Dendritic cell treated with granulocyte-macrophage colony-stimulating factor and Interleukin-4, amounts not matched to agents 40 ng/mL and 50 ng/mL, for 4 days (primary cell): ENCODE measurements around the gene MST1.

Experiments
- H3K27ac Mint-ChIP-seq: one replicate; pipeline ENCODE4 v1.8.0; 2022; ENCODE audit warnings: mild to moderate bottlenecking, mixed read lengths
- H3K27me3 Mint-ChIP-seq: one replicate; pipeline ENCODE4 v1.8.0; 2022; ENCODE audit warnings: mild to moderate bottlenecking, mixed read lengths
- H3K36me3 Mint-ChIP-seq: one replicate; pipeline ENCODE4 v1.8.0; 2022; ENCODE audit warnings: low read depth, mixed read lengths
- H3K4me1 Mint-ChIP-seq: one replicate; pipeline ENCODE4 v1.8.0; 2022; ENCODE audit warnings: low read depth, mixed read lengths
- H3K4me3 Mint-ChIP-seq: one replicate; pipeline ENCODE4 v1.8.0; 2022; ENCODE audit warnings: mild to moderate bottlenecking, moderate library complexity, mixed read lengths
- H3K9me3 Mint-ChIP-seq: one replicate; pipeline ENCODE4 v1.8.0; 2022; ENCODE audit warnings: mixed read lengths
- intact Hi-C: fragments of 100-400 bp; cut with micrococcal nuclease; formaldehyde crosslinking; loops from one replicate; pipeline ENCODE4 v1.15.0; 2022

The MST1 gene

GRCh38 chr3:49657208-49657915 lies 31.9 kb downstream of the MST1 start:
- intact Hi-C loops: no loop called here
- Mint-ChIP-seq H3K9me3 (no peaks in the 10 kb centered on the region), H3K27me3 (peaks cover 6% of the 10 kb centered on the region), H3K36me3 (no peaks in the 10 kb centered on the region), H3K4me3 (no peak overlapping the region), H3K27ac (no peak overlapping the region), H3K4me1 (peaks cover 5% of the 10 kb centered on the region)

- no peak overlapping the region for H3K27ac Mint-ChIP-seq
- no peaks in the 10 kb centered on the region for H3K36me3 Mint-ChIP-seq
- intact Hi-C loops: no loop called here
- H3K4me3 Mint-ChIP-seq: no peak overlapping the region
- no peaks in the 10 kb centered on the region for H3K9me3 Mint-ChIP-seq
- peaks cover 5% of the 10 kb centered on the region for H3K4me1 Mint-ChIP-seq
- peaks cover 6% of the 10 kb centered on the region for H3K27me3 Mint-ChIP-seq
These were observed 32.6 kb downstream of the MST1 start for GRCh38 chr3:49656541-49657112.

- H3K27me3 Mint-ChIP-seq: peaks cover 6% of the 10 kb centered on the region
- peaks cover 5% of the 10 kb centered on the region for H3K4me1 Mint-ChIP-seq
- no peak overlapping the region for H3K4me3 Mint-ChIP-seq
- intact Hi-C loops: no loop called here
- no peaks in the 10 kb centered on the region for H3K36me3 Mint-ChIP-seq
- no peak overlapping the region for H3K27ac Mint-ChIP-seq
- H3K9me3 Mint-ChIP-seq: no peaks in the 10 kb centered on the region
These were observed 33.5 kb downstream of the MST1 start for GRCh38 chr3:49655731-49656285.

- no peak overlapping the region for H3K27ac Mint-ChIP-seq
- H3K27me3 Mint-ChIP-seq: peaks cover 6% of the 10 kb centered on the region
- H3K9me3 Mint-ChIP-seq: no peaks in the 10 kb centered on the region
- intact Hi-C loops: no loop called here
- H3K36me3 Mint-ChIP-seq: no peaks in the 10 kb centered on the region
- H3K4me1 Mint-ChIP-seq: peaks cover 5% of the 10 kb centered on the region
- H3K4me3 Mint-ChIP-seq: no peak overlapping the region
These were observed 34.2 kb downstream of the MST1 start for GRCh38 chr3:49654955-49655556.

- Mint-ChIP-seq H3K4me1 (peaks cover 5% of the 10 kb centered on the region), H3K27me3 (peaks cover 6% of the 10 kb centered on the region), H3K27ac (no peak overlapping the region), H3K4me3 (no peak overlapping the region), H3K36me3 (no peaks in the 10 kb centered on the region), H3K9me3 (no peaks in the 10 kb centered on the region)
- intact Hi-C loops: no loop called here
These were observed 35.0 kb downstream of the MST1 start for GRCh38 chr3:49654176-49654825.

- H3K9me3 Mint-ChIP-seq: no peaks in the 10 kb centered on the region
- H3K4me3 Mint-ChIP-seq: no peak overlapping the region
- H3K27ac Mint-ChIP-seq: no peak overlapping the region
- peaks cover 6% of the 10 kb centered on the region for H3K27me3 Mint-ChIP-seq
- H3K36me3 Mint-ChIP-seq: no peaks in the 10 kb centered on the region
- intact Hi-C loops: no loop called here
- peaks cover 5% of the 10 kb centered on the region for H3K4me1 Mint-ChIP-seq
These were observed 35.7 kb downstream of the MST1 start for GRCh38 chr3:49653621-49654020.

- no peak overlapping the region for H3K27ac Mint-ChIP-seq
- H3K4me1 Mint-ChIP-seq: peaks cover 5% of the 10 kb centered on the region
- H3K27me3 Mint-ChIP-seq: peaks cover 6% of the 10 kb centered on the region
- intact Hi-C loops: no loop called here
- H3K36me3 Mint-ChIP-seq: no peaks in the 10 kb centered on the region
- no peak overlapping the region for H3K4me3 Mint-ChIP-seq
- H3K9me3 Mint-ChIP-seq: no peaks in the 10 kb centered on the region
These were observed 36.3 kb downstream of the MST1 start for GRCh38 chr3:49652903-49653415.

GRCh38 chr3:49652218-49652902 lies 36.9 kb downstream of the MST1 start:
- Mint-ChIP-seq H3K36me3 (no peaks in the 10 kb centered on the region), H3K4me3 (no peak overlapping the region), H3K27ac (no peak overlapping the region), H3K4me1 (peaks cover 5% of the 10 kb centered on the region), H3K9me3 (no peaks in the 10 kb centered on the region), H3K27me3 (peaks cover 5% of the 10 kb centered on the region)
- intact Hi-C loops: no loop called here

GRCh38 chr3:49650637-49651036 lies 38.6 kb downstream of the MST1 start:
- H3K4me3 Mint-ChIP-seq: no peak overlapping the region
- H3K9me3 Mint-ChIP-seq: no peaks in the 10 kb centered on the region
- intact Hi-C loops: no loop called here
- no peaks in the 10 kb centered on the region for H3K4me1 Mint-ChIP-seq
- no peak overlapping the region for H3K27ac Mint-ChIP-seq
- no peaks in the 10 kb centered on the region for H3K36me3 Mint-ChIP-seq
- H3K27me3 Mint-ChIP-seq: no peaks in the 10 kb centered on the region

- Mint-ChIP-seq H3K27ac (no peak overlapping the region), H3K4me1 (no peaks in the 10 kb centered on the region), H3K27me3 (no peaks in the 10 kb centered on the region), H3K9me3 (no peaks in the 10 kb centered on the region), H3K4me3 (no peak overlapping the region), H3K36me3 (no peaks in the 10 kb centered on the region)
- intact Hi-C loops: no loop called here
These were observed 39.1 kb downstream of the MST1 start for GRCh38 chr3:49650177-49650576.

- Mint-ChIP-seq H3K4me3 (no peak overlapping the region), H3K4me1 (no peaks in the 10 kb centered on the region), H3K27ac (no peak overlapping the region), H3K9me3 (no peaks in the 10 kb centered on the region), H3K27me3 (no peaks in the 10 kb centered on the region), H3K36me3 (no peaks in the 10 kb centered on the region)
- intact Hi-C loops: no loop called here
These were observed 39.7 kb downstream of the MST1 start for GRCh38 chr3:49649576-49649975.

GRCh38 chr3:49648354-49649019 lies 40.8 kb downstream of the MST1 start:
- intact Hi-C loops: no loop called here
- no peak overlapping the region for H3K27ac Mint-ChIP-seq

GRCh38 chr3:49647741-49648140 lies 41.5 kb downstream of the MST1 start:
- Mint-ChIP-seq H3K27me3 (no peaks in the 10 kb centered on the region), H3K9me3 (no peaks in the 10 kb centered on the region), H3K27ac (no peak overlapping the region), H3K4me3 (no peak overlapping the region), H3K4me1 (no peaks in the 10 kb centered on the region), H3K36me3 (no peaks in the 10 kb centered on the region)
- intact Hi-C loops: no loop called here

More at GRCh38 chr3:49648354-49649019, 40.8 kb downstream of the MST1 start:
- no peaks in the 10 kb centered on the region for H3K9me3 Mint-ChIP-seq
- H3K27me3 Mint-ChIP-seq: no peaks in the 10 kb centered on the region
- H3K4me1 Mint-ChIP-seq: no peaks in the 10 kb centered on the region
- H3K4me3 Mint-ChIP-seq: no peak overlapping the region
- H3K36me3 Mint-ChIP-seq: no peaks in the 10 kb centered on the region
